ENCODE measurements around the gene COX6B1. TPM values are rescaled to one million over a fixed set of nuclear protein-coding genes. Genes with fewer than 3 reads are reported as not detected.
"Not testable (repeated sequence)": the region's sequence is repeated elsewhere in the genome, so short reads cannot be mapped to it uniquely, and the experiment has no call there.

COX6B1 gene
- total RNA-seq, 1 experiment from 2014 or later: 835 TPM

DNA sequence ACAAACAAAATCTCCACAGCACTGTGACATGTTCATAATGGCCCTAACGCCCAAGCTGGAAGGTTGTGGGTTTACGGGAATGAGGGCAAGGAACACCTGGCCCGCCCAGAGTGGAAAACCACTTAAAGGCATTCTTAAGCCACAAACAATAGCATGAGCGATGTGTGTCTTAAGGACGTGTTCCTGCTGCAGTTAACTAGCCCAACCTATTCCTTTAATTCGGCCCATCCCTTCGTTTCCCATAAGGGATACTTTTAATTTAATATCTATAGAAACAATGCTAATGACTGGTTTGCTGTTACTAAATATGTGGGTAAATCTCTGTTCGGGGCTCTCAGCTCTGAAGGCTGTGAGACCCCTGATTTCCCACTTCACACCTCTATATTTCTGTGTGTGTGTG lies 41.0 kb upstream of the COX6B1 start:
- CTCF ChIA-PET: not testable (repeated sequence)

DNA sequence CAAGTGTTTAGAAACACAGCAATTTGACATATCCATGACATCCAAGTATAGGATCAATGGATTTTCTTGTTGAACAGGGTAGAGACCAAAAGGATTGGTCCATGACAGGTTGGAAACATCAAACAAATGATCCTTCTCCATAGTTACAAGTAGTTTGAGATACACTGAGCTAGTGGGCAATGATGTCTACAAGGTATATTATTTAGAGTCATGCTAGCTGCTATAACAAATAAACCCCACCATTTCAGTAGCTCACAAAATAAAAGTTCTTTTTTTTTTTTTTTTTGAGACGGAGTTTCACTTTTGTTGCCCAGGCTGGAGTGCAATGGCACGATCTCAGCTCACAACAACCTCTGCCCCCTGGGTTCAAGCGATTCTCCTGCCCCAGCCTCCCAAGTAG lies 40.5 kb upstream of the COX6B1 start:
- no peaks in the 10 kb centered on the region; the same call in 1 of the 2 replicates for H3K9me3 ChIP-seq (ENCODE audit: control insufficient read depth, insufficient read depth, low read depth, low read length)
- ATAC-seq (no peak), DNase-seq (ENCODE audit: low read depth, low spot score) (no peak)
- H3K27ac ChIP-seq (ENCODE audit: low read length): no peak overlapping the region
- intact Hi-C loops (cut with micrococcal nuclease; ENCODE audit: unreplicated experiment) (no loop called here), in situ Hi-C loops (cut with HindIII; ENCODE audit: low pct_unique_long_range_greater_than_20kb, low sequenced_read_pairs) (no loop called here)
- no peaks in the 10 kb centered on the region for H3K4me1 ChIP-seq (ENCODE audit: control insufficient read depth, insufficient read depth, low read length)
- no TSS peak for BruUV-seq (replicated peaks)
- CTCF ChIA-PET: interaction anchor here (0.5 kb wide), 1 partner anchor 13 kb away, joined by 4 read pairs; no protein-coding TSS in a partner anchor
- TF ChIP-seq, protein P1, sequence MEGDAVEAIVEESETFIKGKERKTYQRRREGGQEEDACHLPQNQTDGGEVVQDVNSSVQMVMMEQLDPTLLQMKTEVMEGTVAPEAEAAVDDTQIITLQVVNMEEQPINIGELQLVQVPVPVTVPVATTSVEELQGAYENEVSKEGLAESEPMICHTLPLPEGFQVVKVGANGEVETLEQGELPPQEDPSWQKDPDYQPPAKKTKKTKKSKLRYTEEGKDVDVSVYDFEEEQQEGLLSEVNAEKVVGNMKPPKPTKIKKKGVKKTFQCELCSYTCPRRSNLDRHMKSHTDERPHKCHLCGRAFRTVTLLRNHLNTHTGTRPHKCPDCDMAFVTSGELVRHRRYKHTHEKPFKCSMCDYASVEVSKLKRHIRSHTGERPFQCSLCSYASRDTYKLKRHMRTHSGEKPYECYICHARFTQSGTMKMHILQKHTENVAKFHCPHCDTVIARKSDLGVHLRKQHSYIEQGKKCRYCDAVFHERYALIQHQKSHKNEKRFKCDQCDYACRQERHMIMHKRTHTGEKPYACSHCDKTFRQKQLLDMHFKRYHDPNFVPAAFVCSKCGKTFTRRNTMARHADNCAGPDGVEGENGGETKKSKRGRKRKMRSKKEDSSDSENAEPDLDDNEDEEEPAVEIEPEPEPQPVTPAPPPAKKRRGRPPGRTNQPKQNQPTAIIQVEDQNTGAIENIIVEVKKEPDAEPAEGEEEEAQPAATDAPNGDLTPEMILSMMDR (IDR thresholded peaks at IDR 0.05): no peak
- no peaks in the 10 kb centered on the region for H3K27me3 ChIP-seq (ENCODE audit: control insufficient read depth, insufficient read depth, low read length)
- H3K4me3 ChIP-seq (ENCODE audit: low read depth in 2 of 2, low read length in 2 of 2): no peak overlapping the region
- POLR2A ChIA-PET: interaction anchor here (0.5 kb wide), 1 partner anchor 44 kb away, joined by 3 read pairs; the partner anchor contains the start of gene ATP4A
- H3K36me3 ChIP-seq (ENCODE audit: control insufficient read depth, insufficient read depth, low read length): no peaks in the 10 kb centered on the region

More for the DNA sequence above, 41.0 kb upstream of the COX6B1 start:
- POLR2A ChIA-PET; ATAC-seq; H3K36me3 ChIP-seq (ENCODE audit: control insufficient read depth, insufficient read depth, low read length); H3K27me3 ChIP-seq (ENCODE audit: control insufficient read depth, insufficient read depth, low read length); DNase-seq (ENCODE audit: low read depth, low spot score); H3K27ac ChIP-seq (ENCODE audit: low read length); intact Hi-C loops (cut with micrococcal nuclease; ENCODE audit: unreplicated experiment); H3K9me3 ChIP-seq (ENCODE audit: control insufficient read depth, insufficient read depth, low read depth, low read length); H3K4me1 ChIP-seq (ENCODE audit: control insufficient read depth, insufficient read depth, low read length); in situ Hi-C loops (cut with HindIII; ENCODE audit: low pct_unique_long_range_greater_than_20kb, low sequenced_read_pairs); H3K4me3 ChIP-seq (ENCODE audit: low read depth in 2 of 2, low read length in 2 of 2); BruUV-seq (replicated peaks): not testable (repeated sequence)

DNA sequence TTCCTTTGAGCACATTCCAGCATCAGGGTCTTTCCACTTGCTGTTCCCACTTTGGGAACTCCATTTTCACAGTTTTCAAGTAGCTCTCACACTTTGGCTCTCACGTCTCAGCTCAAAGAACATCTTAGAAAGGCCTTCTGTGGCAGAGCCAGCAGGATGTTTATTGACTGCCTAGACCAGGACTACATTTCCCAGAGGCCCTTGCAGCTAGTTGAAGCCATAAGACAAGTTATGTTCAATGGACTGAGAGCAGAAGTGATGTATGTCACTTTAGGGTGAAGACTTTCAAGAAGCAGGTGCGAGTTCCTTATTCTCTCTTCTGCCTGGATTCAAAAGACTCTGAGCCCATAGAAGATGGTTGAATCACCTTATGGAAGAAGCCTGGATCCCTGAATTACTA lies 39.9 kb upstream of the COX6B1 start:
- POLR2A ChIA-PET: interaction anchor here (0.5 kb wide), 1 partner anchor 45 kb away, joined by 3 read pairs; the partner anchor contains the start of gene ATP4A
- H3K4me3 ChIP-seq (ENCODE audit: low read depth in 2 of 2, low read length in 2 of 2): no peak overlapping the region
- H3K4me1 ChIP-seq (ENCODE audit: control insufficient read depth, insufficient read depth, low read length): no peaks in the 10 kb centered on the region
- BruUV-seq (replicated peaks): no TSS peak
- H3K27ac ChIP-seq (ENCODE audit: low read length): no peak overlapping the region
- TF ChIP-seq, protein P2, sequence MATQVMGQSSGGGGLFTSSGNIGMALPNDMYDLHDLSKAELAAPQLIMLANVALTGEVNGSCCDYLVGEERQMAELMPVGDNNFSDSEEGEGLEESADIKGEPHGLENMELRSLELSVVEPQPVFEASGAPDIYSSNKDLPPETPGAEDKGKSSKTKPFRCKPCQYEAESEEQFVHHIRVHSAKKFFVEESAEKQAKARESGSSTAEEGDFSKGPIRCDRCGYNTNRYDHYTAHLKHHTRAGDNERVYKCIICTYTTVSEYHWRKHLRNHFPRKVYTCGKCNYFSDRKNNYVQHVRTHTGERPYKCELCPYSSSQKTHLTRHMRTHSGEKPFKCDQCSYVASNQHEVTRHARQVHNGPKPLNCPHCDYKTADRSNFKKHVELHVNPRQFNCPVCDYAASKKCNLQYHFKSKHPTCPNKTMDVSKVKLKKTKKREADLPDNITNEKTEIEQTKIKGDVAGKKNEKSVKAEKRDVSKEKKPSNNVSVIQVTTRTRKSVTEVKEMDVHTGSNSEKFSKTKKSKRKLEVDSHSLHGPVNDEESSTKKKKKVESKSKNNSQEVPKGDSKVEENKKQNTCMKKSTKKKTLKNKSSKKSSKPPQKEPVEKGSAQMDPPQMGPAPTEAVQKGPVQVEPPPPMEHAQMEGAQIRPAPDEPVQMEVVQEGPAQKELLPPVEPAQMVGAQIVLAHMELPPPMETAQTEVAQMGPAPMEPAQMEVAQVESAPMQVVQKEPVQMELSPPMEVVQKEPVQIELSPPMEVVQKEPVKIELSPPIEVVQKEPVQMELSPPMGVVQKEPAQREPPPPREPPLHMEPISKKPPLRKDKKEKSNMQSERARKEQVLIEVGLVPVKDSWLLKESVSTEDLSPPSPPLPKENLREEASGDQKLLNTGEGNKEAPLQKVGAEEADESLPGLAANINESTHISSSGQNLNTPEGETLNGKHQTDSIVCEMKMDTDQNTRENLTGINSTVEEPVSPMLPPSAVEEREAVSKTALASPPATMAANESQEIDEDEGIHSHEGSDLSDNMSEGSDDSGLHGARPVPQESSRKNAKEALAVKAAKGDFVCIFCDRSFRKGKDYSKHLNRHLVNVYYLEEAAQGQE (IDR thresholded peaks at IDR 0.05; ENCODE audit: insufficient read depth in 1 of 2, low read depth in 2 of 2, low read length in 1 of 2): no peak
- DNase-seq (ENCODE audit: low read depth, low spot score): no peak
- ATAC-seq: no peak
- intact Hi-C loops (cut with micrococcal nuclease; ENCODE audit: unreplicated experiment): no loop called here
- no peaks in the 10 kb centered on the region; the same call in 1 of the 2 replicates for H3K9me3 ChIP-seq (ENCODE audit: control insufficient read depth, insufficient read depth, low read depth, low read length)
- in situ Hi-C loops (cut with HindIII; ENCODE audit: low pct_unique_long_range_greater_than_20kb, low sequenced_read_pairs): no loop called here
- CTCF ChIA-PET: interaction anchor here (0.5 kb wide), 1 partner anchor 14 kb away, joined by 4 read pairs; no protein-coding TSS in a partner anchor
- H3K27me3 ChIP-seq (ENCODE audit: control insufficient read depth, insufficient read depth, low read length): no peaks in the 10 kb centered on the region
- no peaks in the 10 kb centered on the region for H3K36me3 ChIP-seq (ENCODE audit: control insufficient read depth, insufficient read depth, low read length)

All from Panc1 (cell line).